Activated naive CD8-positive, alpha-beta T cell (primary cell): ENCODE results near the gene RPL4.
A peak's percentile ranks its signal among the peaks of the same experiment; 100 is the strongest.
"Not testable (repeated sequence)": the region's sequence is repeated elsewhere in the genome, so short reads cannot be mapped to it uniquely, and the experiment has no call there.

Source experiments
- H3K27ac Mint-ChIP-seq: one replicate; pipeline ENCODE4 v1.8.0; 2021; ENCODE audit warnings: mixed read lengths
- H3K27me3 Mint-ChIP-seq: one replicate; pipeline ENCODE4 v1.8.0; 2021; ENCODE audit warnings: mixed read lengths
- H3K36me3 Mint-ChIP-seq: one replicate; pipeline ENCODE4 v1.8.0; 2021; ENCODE audit warnings: mixed read lengths
- H3K4me1 Mint-ChIP-seq: one replicate; pipeline ENCODE4 v1.8.0; 2021; ENCODE audit warnings: low read depth, mixed read lengths
- H3K4me3 Mint-ChIP-seq: one replicate; pipeline ENCODE4 v1.8.0; 2021; ENCODE audit warnings: mild to moderate bottlenecking, mixed read lengths
- H3K9me3 Mint-ChIP-seq: one replicate; pipeline ENCODE4 v1.8.0; 2021; ENCODE audit warnings: low read depth, mixed read lengths

Gene RPL4

GRCh38 chr15:66504563-66505429 is at the start of gene RPL4, which contains the start of gene ZWILCH:
Gene RPL4, minus strand, starts transcription at chr15:66504855. Its CDS starts 65 bp downstream, at chr15:66504790.
Gene ZWILCH, plus strand, starts transcription at chr15:66505326. Its CDS starts 13 bp downstream, at chr15:66505339.
- Mint-ChIP-seq H3K36me3 (peaks cover 31% of the 10 kb centered on the region), H3K4me1 (peaks cover 49% of the 10 kb centered on the region), H3K9me3 (no peaks in the 10 kb centered on the region), H3K4me3 (peak within 1 kb of the TSS; percentile 100), H3K27me3 (no peaks in the 10 kb centered on the region), H3K27ac (peak within 1 kb of the TSS; percentile 100)

GRCh38 chr15:66545255-66545654 is 40.6 kb upstream of the RPL4 start:
- Mint-ChIP-seq H3K4me3 (no peak overlapping the region), H3K4me1 (no peaks in the 10 kb centered on the region), H3K9me3 (no peaks in the 10 kb centered on the region), H3K36me3 (peaks cover 15% of the 10 kb centered on the region), H3K27me3 (no peaks in the 10 kb centered on the region), H3K27ac (no peak overlapping the region)

DNA sequence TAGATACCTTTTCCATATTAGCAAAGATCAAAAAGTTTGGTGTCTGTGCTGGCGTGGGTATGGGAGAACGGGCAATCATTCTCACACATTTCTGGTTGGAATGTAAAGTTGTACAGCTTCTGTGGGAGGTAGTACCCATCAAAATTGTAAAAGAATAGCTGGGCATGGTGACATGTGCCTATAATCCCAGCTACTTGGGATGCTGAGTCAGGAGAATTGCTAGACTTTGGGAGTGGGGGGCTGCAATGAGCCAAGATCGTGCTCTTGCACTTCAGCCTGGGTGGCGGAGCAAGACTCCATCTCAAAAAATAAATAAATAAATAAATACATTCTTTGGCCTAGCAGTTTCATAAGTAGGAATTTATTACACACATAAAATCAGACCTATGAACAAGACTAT is 38.2 kb upstream of the RPL4 start:
- no peaks in the 10 kb centered on the region for H3K9me3 Mint-ChIP-seq
- no peak overlapping the region for H3K4me3 Mint-ChIP-seq
- no peaks in the 10 kb centered on the region for H3K4me1 Mint-ChIP-seq
- no peak overlapping the region for H3K27ac Mint-ChIP-seq
- peaks cover 26% of the 10 kb centered on the region for H3K36me3 Mint-ChIP-seq
- H3K27me3 Mint-ChIP-seq, result no peaks in the 10 kb centered on the region

DNA sequence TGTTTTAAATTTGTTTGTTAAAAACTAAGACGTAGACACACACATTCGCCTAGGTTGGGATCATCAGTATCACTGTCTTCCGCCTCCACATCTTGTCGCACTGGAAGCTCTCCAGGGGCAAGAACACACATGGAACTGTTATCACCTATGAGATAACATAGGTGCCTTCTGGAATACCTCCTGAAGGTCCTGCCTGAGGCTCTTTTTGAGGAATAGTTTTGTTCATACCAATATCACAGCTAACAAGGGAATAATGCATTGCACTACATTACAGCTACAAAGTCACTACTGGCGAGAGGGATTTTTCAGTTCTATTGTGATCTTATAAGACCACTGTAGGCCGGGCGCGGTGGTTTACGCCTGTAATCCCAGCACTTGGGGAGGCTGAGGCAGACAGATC is 30.4 kb upstream of the RPL4 start:
- no peaks in the 10 kb centered on the region for H3K9me3 Mint-ChIP-seq
- H3K4me3 Mint-ChIP-seq, result no peak overlapping the region

DNA sequence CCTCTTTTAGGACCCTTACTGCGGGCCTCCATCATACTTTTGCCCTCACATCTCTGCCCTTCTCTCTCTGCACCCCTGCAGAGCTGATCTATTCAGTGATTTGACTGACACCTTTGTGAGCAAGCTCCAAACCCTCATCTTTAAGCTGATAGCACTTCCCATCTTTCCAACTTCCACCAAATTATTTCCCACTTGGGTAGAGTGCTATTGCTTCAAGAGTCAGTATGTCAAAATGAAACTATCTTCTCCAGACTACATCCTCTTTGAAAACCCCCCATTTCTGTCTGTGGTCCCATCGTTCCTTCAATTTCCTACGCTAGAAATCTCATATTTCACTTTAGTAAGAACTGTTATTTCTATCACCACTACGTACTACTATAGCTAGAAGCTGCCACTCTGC is 20.2 kb upstream of the RPL4 start:
- Mint-ChIP-seq H3K27me3 (no peaks in the 10 kb centered on the region), H3K9me3 (no peaks in the 10 kb centered on the region), H3K27ac (no peak overlapping the region), H3K36me3 (peaks cover 16% of the 10 kb centered on the region), H3K4me3 (no peak overlapping the region), H3K4me1 (no peaks in the 10 kb centered on the region)

More for the DNA sequence above, 30.4 kb upstream of the RPL4 start:
- H3K27me3 Mint-ChIP-seq, result no peaks in the 10 kb centered on the region
- H3K36me3 Mint-ChIP-seq, result peaks cover 27% of the 10 kb centered on the region
- H3K4me1 Mint-ChIP-seq, result no peaks in the 10 kb centered on the region
- H3K27ac Mint-ChIP-seq, result no peak overlapping the region

DNA sequence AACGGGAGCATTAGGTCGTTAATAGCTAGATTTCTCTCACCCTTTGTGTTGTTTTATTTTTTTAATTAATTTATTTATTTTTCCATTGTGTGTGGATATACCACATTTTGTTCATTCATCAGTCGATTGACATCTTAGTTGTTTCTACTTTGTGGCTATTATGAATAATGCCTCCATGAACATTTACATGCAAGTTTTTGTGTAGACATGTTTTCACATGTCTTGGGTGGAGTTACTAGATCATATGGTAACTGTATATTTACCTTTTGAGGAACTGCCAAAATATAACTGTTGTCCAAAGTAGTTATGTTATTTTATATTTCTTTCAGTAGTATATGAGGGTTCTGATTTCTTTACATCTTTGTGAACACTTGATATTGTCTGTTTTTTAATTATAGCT is 19.3 kb upstream of the RPL4 start:
- H3K9me3 Mint-ChIP-seq, result no peaks in the 10 kb centered on the region
- peaks cover 13% of the 10 kb centered on the region for H3K36me3 Mint-ChIP-seq
- no peaks in the 10 kb centered on the region for H3K4me1 Mint-ChIP-seq
- H3K27me3 Mint-ChIP-seq, result no peaks in the 10 kb centered on the region
- no peak overlapping the region for H3K27ac Mint-ChIP-seq
- H3K4me3 Mint-ChIP-seq, result no peak overlapping the region

DNA sequence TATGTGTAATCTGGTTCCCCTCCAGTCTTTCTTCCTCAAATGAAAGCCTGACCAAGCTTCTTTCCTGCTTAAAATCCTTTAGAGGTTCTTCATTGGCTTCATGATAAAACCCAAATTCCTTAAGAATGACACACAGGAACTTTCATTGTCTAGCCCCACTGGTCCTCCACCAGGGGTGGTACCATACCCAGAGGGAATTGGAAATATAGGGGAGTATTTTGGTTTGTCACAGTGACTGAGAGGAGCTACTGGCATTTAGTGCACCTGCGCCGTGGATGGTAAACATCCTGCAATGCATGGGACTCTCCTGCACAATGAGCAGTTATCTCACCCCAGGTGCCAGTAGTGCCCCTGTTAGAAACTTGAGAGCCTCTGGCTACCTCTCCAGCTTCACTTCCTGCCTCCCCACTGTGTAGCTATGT is 11.3 kb upstream of the RPL4 start:
- H3K27ac Mint-ChIP-seq, result no peak overlapping the region
- no peak overlapping the region for H3K4me3 Mint-ChIP-seq
- no peaks in the 10 kb centered on the region for H3K27me3 Mint-ChIP-seq
- H3K4me1 Mint-ChIP-seq, result no peaks in the 10 kb centered on the region
- no peaks in the 10 kb centered on the region for H3K9me3 Mint-ChIP-seq
- H3K36me3 Mint-ChIP-seq, result peaks cover 12% of the 10 kb centered on the region

GRCh38 chr15:66514586-66514985 is 9.9 kb upstream of the RPL4 start:
- Mint-ChIP-seq H3K9me3 (no peaks in the 10 kb centered on the region), H3K4me1 (no peaks in the 10 kb centered on the region), H3K4me3 (no peak overlapping the region), H3K36me3 (peaks cover 12% of the 10 kb centered on the region), H3K27me3 (no peaks in the 10 kb centered on the region), H3K27ac (no peak overlapping the region)

- Mint-ChIP-seq H3K36me3 (peaks cover 13% of the 10 kb centered on the region), H3K27ac (no peak overlapping the region), H3K4me3 (no peak overlapping the region), H3K4me1 (peaks cover 19% of the 10 kb centered on the region), H3K27me3 (no peaks in the 10 kb centered on the region), H3K9me3 (no peaks in the 10 kb centered on the region)
Measured at GRCh38 chr15:66508293-66508883, 3.7 kb upstream of the RPL4 start.

- H3K4me3 Mint-ChIP-seq, result peak overlapping the region; percentile 100
- H3K27me3 Mint-ChIP-seq, result no peaks in the 10 kb centered on the region
- peaks cover 41% of the 10 kb centered on the region for H3K4me1 Mint-ChIP-seq
- H3K27ac Mint-ChIP-seq, result peak overlapping the region; percentile 100
- peaks cover 27% of the 10 kb centered on the region for H3K36me3 Mint-ChIP-seq
- H3K9me3 Mint-ChIP-seq, result no peaks in the 10 kb centered on the region
Measured at GRCh38 chr15:66505818-66506217, 1.2 kb upstream of the RPL4 start.

DNA sequence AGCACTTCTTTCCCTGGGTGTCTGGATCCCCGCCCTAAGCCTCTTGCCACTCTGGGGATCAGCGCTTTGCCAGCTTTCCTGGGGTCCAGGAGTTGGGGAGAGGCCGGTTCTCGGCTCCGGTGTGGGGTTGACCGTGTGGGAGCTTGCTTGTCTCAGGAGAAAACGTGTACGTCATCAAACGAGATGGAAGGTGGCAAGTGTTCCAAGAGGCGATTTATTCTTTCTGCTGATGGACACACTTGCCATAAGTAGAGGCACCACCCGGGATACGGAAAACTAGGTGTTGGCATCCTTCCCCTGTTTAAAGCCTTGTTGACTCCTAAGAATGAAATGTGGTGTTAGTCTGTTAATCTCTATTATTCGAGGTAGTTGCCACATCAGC is 766 bp upstream of the RPL4 start:
- peak overlapping the region; percentile 100 for H3K27ac Mint-ChIP-seq
- H3K27me3 Mint-ChIP-seq, result no peaks in the 10 kb centered on the region
- no peaks in the 10 kb centered on the region for H3K9me3 Mint-ChIP-seq
- H3K4me1 Mint-ChIP-seq, result peaks cover 44% of the 10 kb centered on the region
- peaks cover 27% of the 10 kb centered on the region for H3K36me3 Mint-ChIP-seq
- H3K4me3 Mint-ChIP-seq, result peak overlapping the region; percentile 100

DNA sequence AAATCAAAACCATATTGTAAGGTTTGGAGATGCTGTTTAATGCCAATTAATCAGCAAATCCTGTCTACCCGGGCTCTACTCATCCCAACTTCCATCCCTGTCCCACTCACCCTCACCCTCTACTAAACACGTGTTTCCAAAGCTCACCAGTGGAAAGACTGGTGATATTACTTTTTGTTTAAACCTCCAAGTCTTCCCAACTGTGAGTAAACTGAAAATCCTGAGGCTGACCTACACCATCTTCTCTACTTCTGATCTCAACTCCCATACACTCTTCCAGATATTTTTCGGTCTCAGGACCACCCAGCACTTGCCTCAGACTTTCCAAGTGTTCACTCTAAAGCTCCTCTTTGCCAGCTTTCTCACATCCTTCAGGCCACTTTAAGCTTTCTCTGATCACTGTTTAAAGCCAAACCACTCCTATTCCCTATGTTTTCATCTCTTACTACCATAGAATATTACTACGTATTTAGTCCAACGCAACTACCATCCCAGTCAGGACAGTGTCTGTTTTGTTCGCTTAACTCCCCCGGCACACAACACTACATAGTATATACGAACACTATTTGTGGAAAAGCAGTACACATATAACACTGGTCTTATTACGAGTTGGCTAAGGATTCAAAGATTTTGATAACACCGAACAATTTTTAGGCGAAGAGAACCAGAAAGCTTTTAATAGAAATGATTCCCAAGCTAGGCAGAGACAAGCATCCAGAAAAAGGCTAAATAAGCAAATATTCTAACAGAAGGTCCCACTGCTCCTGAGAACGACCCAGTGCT is 684 bp downstream of the RPL4 start:
- Mint-ChIP-seq H3K4me1 (peaks cover 55% of the 10 kb centered on the region), H3K27ac (peak overlapping the region; percentile 100), H3K9me3 (no peaks in the 10 kb centered on the region), H3K4me3 (peak overlapping the region; percentile 100), H3K36me3 (peaks cover 33% of the 10 kb centered on the region), H3K27me3 (no peaks in the 10 kb centered on the region)

DNA sequence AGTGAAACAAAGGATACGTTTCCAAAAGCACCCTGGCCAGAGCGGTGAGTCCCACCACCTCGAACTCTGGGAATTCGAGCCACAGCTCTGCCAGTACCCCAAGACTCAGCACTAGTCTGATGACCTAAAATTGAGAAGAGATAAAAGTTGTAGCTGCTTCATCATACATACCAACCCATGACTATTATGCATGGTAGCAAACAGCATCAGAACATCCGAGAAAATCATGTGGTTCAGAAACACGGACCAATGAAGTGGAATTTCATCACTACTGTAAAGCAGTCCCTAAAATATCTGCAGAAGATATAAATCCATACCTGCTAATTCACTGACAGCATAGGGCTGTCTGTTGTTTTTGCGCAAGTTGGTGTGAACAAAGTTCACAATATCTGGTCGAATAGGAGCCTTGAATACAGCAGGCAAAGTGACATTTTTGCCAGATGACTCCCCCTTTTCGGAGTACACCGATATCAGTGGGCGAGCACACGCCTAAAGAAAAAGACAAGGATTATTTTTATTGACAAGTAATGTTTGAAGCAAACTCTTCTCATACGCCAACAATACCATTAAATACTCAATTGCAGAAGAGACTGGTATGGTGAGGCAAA is 1.5 kb downstream of the RPL4 start:
- H3K27me3 Mint-ChIP-seq, H3K9me3 Mint-ChIP-seq: not testable (repeated sequence)
- peak overlapping the region; percentile 100 for H3K27ac Mint-ChIP-seq
- H3K4me1 Mint-ChIP-seq, result peaks cover 62% of the 10 kb centered on the region
- H3K36me3 Mint-ChIP-seq, result peaks cover 32% of the 10 kb centered on the region
- H3K4me3 Mint-ChIP-seq, result peak overlapping the region; percentile 100

DNA sequence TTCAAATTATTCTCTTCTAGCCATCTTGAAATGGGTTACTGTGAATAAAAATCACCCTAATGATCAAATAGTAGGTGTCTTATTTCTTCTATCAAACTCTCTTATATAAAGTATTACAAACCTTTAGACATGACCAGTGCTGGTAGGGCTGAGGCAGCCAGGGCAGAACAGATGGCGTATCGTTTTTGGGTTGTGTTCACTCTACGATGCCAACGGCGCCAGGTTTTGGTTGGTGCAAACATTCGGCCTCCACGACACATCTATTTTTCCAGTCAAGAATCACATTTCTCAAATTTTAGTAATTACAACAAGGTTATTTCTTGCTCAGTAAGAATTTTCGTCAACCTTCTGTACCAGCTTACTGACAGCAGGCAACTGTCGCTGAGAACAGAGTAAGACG is 2.2 kb downstream of the RPL4 start:
- Mint-ChIP-seq H3K27ac (peak overlapping the region; percentile 100), H3K9me3 (no peaks in the 10 kb centered on the region), H3K4me1 (peaks cover 65% of the 10 kb centered on the region), H3K4me3 (peak overlapping the region; percentile 100), H3K36me3 (peaks cover 32% of the 10 kb centered on the region), H3K27me3 (no peaks in the 10 kb centered on the region)
